A549 (cell line): ENCODE results near the gene CNTNAP5. TPM values are rescaled to one million over a fixed set of nuclear protein-coding genes. Genes with fewer than 3 reads are reported as not detected.

Source experiments
- ATAC-seq, 2 experiments: fragments of 200-7000 bp in 1 of 2; fragments of >200 bp in 1 of 2; cut with Nextera tagmentation in 1 of 2; cut with Tn5 transposase in 1 of 2; 3 replicates each; pipeline versions ENCODE4 v1.8.0 to v1.9.1; 2018 to 2020; ENCODE audit warnings: mild to moderate bottlenecking in 1 of 2, moderate library complexity in 1 of 2
- CTCF ChIA-PET: fragments of 300-600 bp; sonication (Branson Sonifier 250); formaldehyde crosslinking; extraction: SDS; loops from one replicate; lab custom pipeline; 2021; ENCODE audit warnings: antibody characterized with exemption, inconsistent platforms; lab: Yijun Ruan, JAX
- POLR2A ChIA-PET: fragments of 350-600 bp; formaldehyde crosslinking; extraction: SDS; loops from one replicate; lab custom pipeline; 2021; ENCODE audit warnings: antibody characterized with exemption, inconsistent platforms; lab: Yijun Ruan, JAX
- DNase-seq, 2 experiments: peaks; one replicate each; pipeline versions ENCODE4 v3.0.0 to v3.0.0-alpha.2; 2011 to 2016; ENCODE audit warnings: low read depth in 1 of 2, low spot score in 1 of 2
- FAIRE-seq: peaks from 2 replicates; lab custom pipeline; 2011; peaks lifted over from hg19 to GRCh38; lab: Jason Lieb, UNC
- H3K27ac ChIP-seq, 2 experiments: fragments of >200 bp; sonication (Bioruptor Twin); formaldehyde crosslinking; 3 replicates each; pipeline ENCODE4 v1.5.1; 2016 to 2017
- H3K4me1 ChIP-seq: fragments of >200 bp; sonication (Bioruptor Twin); formaldehyde crosslinking; 3 replicates; pipeline ENCODE4 v1.6.1; 2016
- H3K4me2 ChIP-seq: fragments of >200 bp; sonication (Bioruptor Twin); formaldehyde crosslinking; 3 replicates; pipeline ENCODE4 v1.6.1; 2016
- H3K4me3 ChIP-seq: fragments of >200 bp; sonication (Bioruptor Twin); formaldehyde crosslinking; 3 replicates; pipeline ENCODE4 v1.5.1; 2016
- H3K9me3 ChIP-seq: fragments of >200 bp; sonication (Bioruptor Twin); formaldehyde crosslinking; 3 replicates; pipeline ENCODE4 v1.6.1; 2016
- ATOH8 ChIP-seq: fragments of 250-450 bp; sonication (Bioruptor Pico); IDR thresholded peaks from 2 replicates; pipeline ENCODE4 v1.5.0; 2020; ENCODE audit warnings: low read depth, mild to moderate bottlenecking, moderate library complexity
- BHLHE40 ChIP-seq: IDR thresholded peaks from 2 replicates; pipeline ENCODE4 v1.6.1; 2012; ENCODE audit warnings: low read depth, low read length, inconsistent platforms
- CBX2 ChIP-seq: fragments of 200-600 bp; sonication (generic); IDR thresholded peaks from 2 replicates; pipeline ENCODE4 v1.6.1; 2016; ENCODE audit warnings: low read depth, mild to moderate bottlenecking, borderline replicate concordance
- CHD4 ChIP-seq: fragments of 200-600 bp; sonication (generic); IDR thresholded peaks from 2 replicates; pipeline ENCODE4 v1.6.1; 2016; ENCODE audit warnings: antibody characterized with exemption, mild to moderate bottlenecking, borderline replicate concordance
- E2F6 ChIP-seq: IDR thresholded peaks from 2 replicates; pipeline ENCODE4 v1.6.1; 2012; ENCODE audit warnings: low read depth, borderline replicate concordance
- EHF ChIP-seq: fragments of 250-450 bp; sonication (Bioruptor Pico); IDR thresholded peaks from 2 replicates; pipeline ENCODE4 v1.5.0; 2020; ENCODE audit warnings: mild to moderate bottlenecking
- EHMT2 ChIP-seq: fragments of 200-600 bp; sonication (generic); IDR thresholded peaks from 2 replicates; pipeline ENCODE4 v1.6.1; 2016; ENCODE audit warnings: antibody characterized with exemption, low read depth, mild to moderate bottlenecking, moderate library complexity
- ELK1 ChIP-seq: fragments of 150-350 bp; IDR thresholded peaks from 2 replicates; pipeline ENCODE4 v1.6.1; 2014; ENCODE audit warnings: low read depth, mild to moderate bottlenecking, low read length
- EP300 ChIP-seq, 2 experiments: fragments of >200 bp; sonication (Bioruptor Twin); formaldehyde crosslinking; IDR thresholded peaks; 2 replicates in 1 of 2; 3 replicates in 1 of 2; pipeline ENCODE4 v1.6.1; 2016 to 2017
- FOSB ChIP-seq: fragments of 250-450 bp; sonication (Bioruptor Pico); IDR thresholded peaks from 2 replicates; pipeline ENCODE4 v1.5.0; 2020; ENCODE audit warnings: mild to moderate bottlenecking, moderate library complexity
- FOSL2 ChIP-seq, 2 experiments: fragments of 450-650 bp in 1 of 2; fragments of >200 bp in 1 of 2; sonication (Bioruptor Twin) in 1 of 2; formaldehyde crosslinking; IDR thresholded peaks; 2 replicates each; pipeline versions ENCODE4 v1.5.0 to v1.6.1; 2016 to 2020; ENCODE audit warnings: mild to moderate bottlenecking in 1 of 2, moderate library complexity in 1 of 2
- FOXS1 ChIP-seq: fragments of 250-450 bp; sonication (Bioruptor Pico); IDR thresholded peaks from 2 replicates; pipeline ENCODE4 v1.5.0; 2020; ENCODE audit warnings: mild to moderate bottlenecking, moderate library complexity
- GATA3 ChIP-seq: IDR thresholded peaks from 2 replicates; pipeline ENCODE4 v1.6.1; 2012; ENCODE audit warnings: borderline replicate concordance
- HOXA7 ChIP-seq: fragments of 250-450 bp; sonication (Bioruptor Pico); IDR thresholded peaks from 2 replicates; pipeline ENCODE4 v1.5.0; 2020; ENCODE audit warnings: mild to moderate bottlenecking, moderate library complexity
- HOXB13 ChIP-seq: fragments of 250-450 bp; sonication (Bioruptor Pico); IDR thresholded peaks from 2 replicates; pipeline ENCODE4 v1.5.0; 2020; ENCODE audit warnings: low read depth, mild to moderate bottlenecking, moderate library complexity
- HOXB5 ChIP-seq: fragments of 250-450 bp; sonication (Bioruptor Pico); IDR thresholded peaks from 2 replicates; pipeline ENCODE4 v1.5.0; 2020; ENCODE audit warnings: mild to moderate bottlenecking, moderate library complexity
- JUNB ChIP-seq: fragments of >200 bp; sonication (Bioruptor Twin); formaldehyde crosslinking; IDR thresholded peaks from 2 replicates; pipeline ENCODE4 v1.6.1; 2016
- KDM1A ChIP-seq: fragments of 200-600 bp; sonication (generic); IDR thresholded peaks from 2 replicates; pipeline ENCODE4 v1.6.1; 2016; ENCODE audit warnings: low read depth, mild to moderate bottlenecking
- KDM5A ChIP-seq: fragments of 200-600 bp; sonication (generic); IDR thresholded peaks from 2 replicates; pipeline ENCODE4 v1.6.1; 2016; ENCODE audit warnings: antibody characterized with exemption, mild to moderate bottlenecking
- MAFK ChIP-seq: fragments of 450-650 bp; IDR thresholded peaks from 2 replicates; pipeline ENCODE4 v1.6.1; 2014; ENCODE audit not compliant: partially characterized antibody
- NFE2L2 ChIP-seq: fragments of 150-350 bp; conservative IDR thresholded peaks from 2 replicates; pipeline ENCODE4 v1.6.1; 2014; ENCODE audit warnings: low read length
- NPAS2 ChIP-seq: fragments of 250-450 bp; sonication (Bioruptor Pico); IDR thresholded peaks from 2 replicates; pipeline ENCODE4 v1.8.0; 2022; ENCODE audit warnings: mild to moderate bottlenecking, moderate library complexity, borderline replicate concordance
- PBX3 ChIP-seq: IDR thresholded peaks from 2 replicates; pipeline ENCODE4 v1.6.1; 2012
- POLR2A ChIP-seq: IDR thresholded peaks from 2 replicates; pipeline ENCODE4 v1.6.1; 2012; ENCODE audit warnings: mild to moderate bottlenecking, low read length
- POLR2AphosphoS2 ChIP-seq: conservative IDR thresholded peaks from 2 replicates; pipeline ENCODE4 v1.6.1; 2012; ENCODE audit warnings: low read length, improper control_type of control experiment, inconsistent platforms
- RARB ChIP-seq: fragments of 250-450 bp; sonication (Bioruptor Pico); IDR thresholded peaks from 2 replicates; pipeline ENCODE4 v1.8.0; 2021; ENCODE audit warnings: mild to moderate bottlenecking, moderate library complexity
- RFX5 ChIP-seq: fragments of 450-650 bp; IDR thresholded peaks from 2 replicates; pipeline ENCODE4 v1.7.1; 2014; ENCODE audit warnings: antibody characterized with exemption, mild to moderate bottlenecking, moderate library complexity
- SMC3 ChIP-seq: fragments of >200 bp; sonication (Bioruptor Twin); formaldehyde crosslinking; IDR thresholded peaks from 3 replicates; pipeline ENCODE4 v1.6.1; 2018; ENCODE audit warnings: inconsistent platforms
- SREBF2 ChIP-seq: fragments of 450-650 bp; IDR thresholded peaks from 2 replicates; pipeline ENCODE4 v1.6.1; 2014; ENCODE audit warnings: mild to moderate bottlenecking, moderate library complexity
- TFCP2L1 ChIP-seq: fragments of 250-450 bp; sonication (Bioruptor Pico); IDR thresholded peaks from 2 replicates; pipeline ENCODE4 v1.5.0; 2021; ENCODE audit warnings: mild to moderate bottlenecking
- USF2 ChIP-seq: fragments of 450-650 bp; IDR thresholded peaks from 2 replicates; pipeline ENCODE4 v1.6.1; 2014; ENCODE audit warnings: antibody characterized with exemption
- ZNF302 ChIP-seq: fragments of 250-450 bp; sonication (Bioruptor Pico); IDR thresholded peaks from 2 replicates; pipeline ENCODE4 v1.9.0; 2021; ENCODE audit warnings: inconsistent platforms, mild to moderate bottlenecking, moderate library complexity
- ZSCAN20 ChIP-seq: fragments of 250-450 bp; sonication (Bioruptor Pico); IDR thresholded peaks from 2 replicates; pipeline ENCODE4 v1.8.0; 2022; ENCODE audit warnings: mild to moderate bottlenecking, moderate library complexity
- WGBS: methylation state at CpG from one replicate; pipeline ENCODE4 v1.1.6; 2017; ENCODE audit errors: missing lambda C conversion rate; 5-methylcytosine and 5-hydroxymethylcytosine counted together
- polyA plus RNA-seq, 4 experiments: library from polyadenylated mRNA; depleted of rRNA in 3 of 4; stranded (reverse); fragments of >200 nt; fragmentation: RNase III in 1 of 4; extraction: RNeasy Plus Mini Kit Qiagen cat#74134 plus additional on column Dnase treatment in 1 of 4; gene quantifications; 2 replicates in 3 of 4; 3 replicates in 1 of 4; pipeline ENCODE4 v1.2.3, GENCODE V29; 2011 to 2017

CNTNAP5 gene
- polyA plus RNA-seq, 2 of the 4 experiments (the other 2 are of a cell fraction): not detected

GRCh38 chr2:124887466-124887865 lies 862.4 kb downstream of the CNTNAP5 start:
- POLR2A ChIA-PET: no interaction called here
- no peak for ATAC-seq

GRCh38 chr2:124888431-124888830 lies 863.3 kb downstream of the CNTNAP5 start:
- DNase-seq (no peak), FAIRE-seq (no peak)
- no peak overlapping the region for H3K4me3 ChIP-seq
- ChIA-PET POLR2A (no interaction called here), CTCF (no interaction called here)
- no peaks in the 10 kb centered on the region for H3K4me1 ChIP-seq
- no peak overlapping the region for H3K4me2 ChIP-seq
- TF ChIP-seq KDM1A: no peak
- TF ChIP-seq POLR2A: no peak
- no peak for TF ChIP-seq HOXA7 (CRISPR knock-in tag)
- no peak for TF ChIP-seq RARB (CRISPR knock-in tag)
- TF ChIP-seq, all 56 proteins: peak for 0
- Histone ChIP-seq H3K27ac (no peak overlapping the region), H3K9me3 (no peaks in the 10 kb centered on the region)
- ATAC-seq: no peak
- WGBS: 29% methylated on average over 1 of the region's 1 CpG

More at GRCh38 chr2:124887466-124887865, 862.4 kb downstream of the CNTNAP5 start:
- Histone ChIP-seq H3K4me1 (no peaks in the 10 kb centered on the region), H3K4me2 (no peak overlapping the region), H3K4me3 (no peak overlapping the region), H3K9me3 (no peaks in the 10 kb centered on the region), H3K27ac (no peak overlapping the region)
- FAIRE-seq (no peak), DNase-seq (no peak)
- CTCF ChIA-PET: no interaction called here
- 17% methylated on average over 3 of the region's 3 CpGs for WGBS
- no peak for TF ChIP-seq PBX3
- TF ChIP-seq NPAS2 (CRISPR knock-in tag): no peak
- no peak for TF ChIP-seq SREBF2
- no peak for TF ChIP-seq ELK1
- TF ChIP-seq FOSB: no peak
- TF ChIP-seq JUNB: no peak
- no peak for TF ChIP-seq USF2
- TF ChIP-seq BHLHE40: no peak
- TF ChIP-seq E2F6: no peak
- TF ChIP-seq EHF: no peak
- TF ChIP-seq KDM5A: no peak
- no peak for TF ChIP-seq EP300 (IDR thresholded peaks at IDR 0.05)
- no peak for TF ChIP-seq CHD4
- TF ChIP-seq HOXB13 (CRISPR knock-in tag): no peak
- no peak for TF ChIP-seq TFCP2L1 (CRISPR knock-in tag)
- TF ChIP-seq HOXA7 (CRISPR knock-in tag): no peak
- no peak for TF ChIP-seq MAFK
- TF ChIP-seq RFX5: no peak
- TF ChIP-seq ZNF302 (CRISPR knock-in tag): no peak
- no peak for TF ChIP-seq POLR2AphosphoS2
- TF ChIP-seq, all 56 proteins: peak for 0

- Histone ChIP-seq H3K9me3 (no peaks in the 10 kb centered on the region), H3K4me1 (no peaks in the 10 kb centered on the region), H3K4me3 (no peak overlapping the region), H3K27ac (no peak overlapping the region), H3K4me2 (no peak overlapping the region)
- no peak for DNase-seq
- FAIRE-seq: no peak
- POLR2A ChIA-PET: no interaction called here
- ATAC-seq: no peak
- CTCF ChIA-PET: no interaction called here
- WGBS: 0% methylated on average over 2 of the region's 2 CpGs
- no peak for TF ChIP-seq ZSCAN20 (CRISPR knock-in tag)
- TF ChIP-seq MAFK: no peak
- no peak for TF ChIP-seq E2F6
- TF ChIP-seq POLR2A: no peak
- TF ChIP-seq NFE2L2: no peak
- TF ChIP-seq SMC3: no peak
- TF ChIP-seq FOXS1 (CRISPR knock-in tag): no peak
- TF ChIP-seq FOSL2 (IDR thresholded peaks at IDR 0.05): no peak
- no peak for TF ChIP-seq FOSL2 (CRISPR knock-in tag; IDR thresholded peaks at IDR 0.05)
- no peak for TF ChIP-seq EHMT2
- no peak for TF ChIP-seq CBX2
- no peak for TF ChIP-seq HOXB5
- TF ChIP-seq GATA3: no peak
- no peak for TF ChIP-seq ATOH8
- no peak for TF ChIP-seq KDM5A
Measured at GRCh38 chr2:124894199-124894598, 869.1 kb downstream of the CNTNAP5 start.
